CD4-positive, alpha-beta T cell (primary cell): ENCODE measurements around the gene TLK2. TPM values are rescaled to one million over a fixed set of nuclear protein-coding genes. Genes with fewer than 3 reads are reported as not detected.

Source experiments
- ATAC-seq: fragments of 200-7000 bp; cut with Tn5 transposase; one replicate; pipeline ENCODE4 v1.10.0; 2022; ENCODE audit warnings: mild to moderate bottlenecking; ENCODE audit not compliant: poor library complexity
- CTCF ChIA-PET: fragments of 350-600 bp; sonication (Branson Sonifier 250); formaldehyde crosslinking; loops from one replicate; lab custom pipeline; 2021; ENCODE audit warnings: antibody characterized with exemption, inconsistent platforms; lab: Charles Lee
- POLR2A ChIA-PET: fragments of 350-600 bp; sonication (Branson Sonifier 250); formaldehyde crosslinking; loops from one replicate; lab custom pipeline; 2021; ENCODE audit warnings: antibody characterized with exemption, inconsistent platforms; lab: Charles Lee
- DNase-seq, 14 experiments: peaks; one replicate each; pipeline ENCODE4 v3.0.0-alpha.2; 2013 to 2020; ENCODE audit warnings: mixed read lengths in 2 of 14
- H3K27ac ChIP-seq, 2 donors: one replicate each; pipeline versions ENCODE4 v1.5.1 to v1.7.0; 2013; ENCODE audit warnings: low read length in 2 of 2, low read depth in 1 of 2, mild to moderate bottlenecking in 1 of 2
- H3K27me3 ChIP-seq, 2 experiments: 1 replicate in 1 of 2; 2 replicates in 1 of 2; pipeline versions ENCODE4 v1.6.1 to v1.7.0; 2013; ENCODE audit warnings: low read length in 2 of 2, control low read depth in 1 of 2, mild to moderate bottlenecking in 1 of 2, moderate library complexity in 1 of 2; ENCODE audit not compliant: insufficient read depth in 2 of 2, control insufficient read depth in 1 of 2
- H3K36me3 ChIP-seq: one replicate; pipeline ENCODE4 v1.6.1; 2013; ENCODE audit warnings: low read length, control low read depth; ENCODE audit not compliant: insufficient read depth
- H3K4me1 ChIP-seq: one replicate; pipeline ENCODE4 v1.6.1; 2013; ENCODE audit warnings: low read length, control low read depth; ENCODE audit not compliant: insufficient read depth
- H3K4me3 ChIP-seq: one replicate; pipeline ENCODE4 v1.5.1; 2013; ENCODE audit warnings: mild to moderate bottlenecking, low read length, moderate library complexity
- H3K9me3 ChIP-seq, 2 experiments: 1 replicate in 1 of 2; 2 replicates in 1 of 2; pipeline versions ENCODE4 v1.6.1 to v1.7.0; 2013; ENCODE audit warnings: low read length in 2 of 2, mild to moderate bottlenecking in 2 of 2, control low read depth in 1 of 2, moderate library complexity in 1 of 2; ENCODE audit not compliant: control insufficient read depth in 1 of 2, insufficient read depth in 1 of 2
- H3K27ac Mint-ChIP-seq: one replicate; pipeline ENCODE4 v1.8.0; 2020; ENCODE audit warnings: mixed read lengths
- H3K27me3 Mint-ChIP-seq: one replicate; pipeline ENCODE4 v1.8.0; 2021; ENCODE audit warnings: mixed read lengths
- H3K36me3 Mint-ChIP-seq: one replicate; pipeline ENCODE4 v1.8.0; 2021; ENCODE audit warnings: low read depth, mixed read lengths
- H3K4me1 Mint-ChIP-seq: one replicate; pipeline ENCODE4 v1.8.0; 2021; ENCODE audit warnings: low read depth, mixed read lengths
- H3K4me3 Mint-ChIP-seq: one replicate; pipeline ENCODE4 v1.8.0; 2020; ENCODE audit warnings: mild to moderate bottlenecking, mixed read lengths
- H3K9me3 Mint-ChIP-seq: one replicate; pipeline ENCODE4 v1.8.0; 2020; ENCODE audit warnings: mixed read lengths
- CTCF ChIP-seq: fragments of 200-600 bp; IDR thresholded peaks from one replicate; pipeline ENCODE4 v1.8.0; 2022; ENCODE audit warnings: antibody characterized with exemption, mild to moderate bottlenecking
- intact Hi-C, 2 experiments: fragments of 100-400 bp; cut with DNase I in 1 of 2; cut with micrococcal nuclease in 1 of 2; formaldehyde crosslinking; loops; one replicate each; pipeline versions ENCODE4 v1.15.1 to v1.9.0; 2023 to 2025; cut with DNase I, micrococcal nuclease
- total RNA-seq, 174 experiments: library from RNA in 2 of 174; stranded (reverse) in 2 of 174; gene quantifications; one replicate each; pipeline ENCODE4 v1.2.3 and lab custom pipeline; 2021 to 2026

Gene TLK2
- total RNA-seq, 2 experiments from 2014 or later, result 85.3 to 86.5 TPM

DNA sequence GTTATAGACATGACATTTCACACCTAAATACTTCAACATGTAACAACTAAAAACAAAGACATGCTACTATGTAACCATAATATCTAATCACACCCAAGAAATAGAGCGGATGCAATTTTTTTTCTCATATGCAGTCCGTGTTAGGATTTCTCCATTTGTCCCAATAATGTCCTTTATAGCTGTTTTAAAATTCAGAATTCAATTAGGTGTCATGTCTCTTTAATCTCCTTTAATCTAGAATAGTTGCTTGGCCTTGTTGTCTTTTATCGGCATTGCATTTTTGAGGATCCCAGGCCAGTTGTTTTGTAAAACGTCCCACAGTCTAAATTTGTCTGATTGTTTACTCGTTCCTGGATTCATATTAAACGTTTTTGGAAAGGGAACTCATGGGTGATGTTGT is 163.3 kb downstream of the TLK2 start:
- Histone ChIP-seq H3K36me3 (no peaks in the 10 kb centered on the region), H3K27me3 (peaks cover 0 to 2% of the 10 kb centered on the region in 2 experiments), H3K9me3 (no peaks in the 10 kb centered on the region), H3K4me3 (no peak overlapping the region), H3K4me1 (no peaks in the 10 kb centered on the region), H3K27ac (no peak overlapping the region)
- no peak for TF ChIP-seq CTCF
- intact Hi-C loops, result no loop called here
- POLR2A ChIA-PET, result no interaction called here
- DNase-seq, result no peak
- no peaks in the 10 kb centered on the region for H3K27me3 Mint-ChIP-seq
- ATAC-seq, result no peak
- H3K36me3 Mint-ChIP-seq, result no peaks in the 10 kb centered on the region
- no peaks in the 10 kb centered on the region for H3K4me1 Mint-ChIP-seq
- CTCF ChIA-PET, result no interaction called here
- H3K27ac Mint-ChIP-seq, result no peak overlapping the region
- no peaks in the 10 kb centered on the region for H3K9me3 Mint-ChIP-seq
- no peak overlapping the region for H3K4me3 Mint-ChIP-seq

GRCh38 chr17:62643496-62643895 is 164.9 kb downstream of the TLK2 start:
- H3K9me3 ChIP-seq, result no peaks in the 10 kb centered on the region
- DNase-seq (no peak), ATAC-seq (no peak)
- intact Hi-C loops, result no loop called here
- Mint-ChIP-seq H3K27me3 (no peaks in the 10 kb centered on the region), H3K4me3 (no peak overlapping the region), H3K36me3 (no peaks in the 10 kb centered on the region), H3K4me1 (no peaks in the 10 kb centered on the region), H3K27ac (no peak overlapping the region), H3K9me3 (no peaks in the 10 kb centered on the region)
- no peaks in the 10 kb centered on the region for H3K36me3 ChIP-seq
- no peaks in the 10 kb centered on the region for H3K4me1 ChIP-seq
- ChIA-PET CTCF (no interaction called here), POLR2A (no interaction called here)
- peaks cover 0 to 2% of the 10 kb centered on the region in 2 experiments for H3K27me3 ChIP-seq
- H3K4me3 ChIP-seq, result no peak overlapping the region
- TF ChIP-seq CTCF, result no peak
- H3K27ac ChIP-seq, result no peak overlapping the region

- H3K4me1 ChIP-seq, result no peaks in the 10 kb centered on the region
- H3K27ac ChIP-seq, result no peak overlapping the region
- Mint-ChIP-seq H3K4me1 (no peaks in the 10 kb centered on the region), H3K36me3 (no peaks in the 10 kb centered on the region), H3K4me3 (no peak overlapping the region), H3K27ac (no peak overlapping the region), H3K27me3 (no peaks in the 10 kb centered on the region), H3K9me3 (no peaks in the 10 kb centered on the region)
- TF ChIP-seq CTCF, result no peak
- intact Hi-C loops, result no loop called here
- CTCF ChIA-PET, result no interaction called here
- H3K4me3 ChIP-seq, result no peak overlapping the region
- no peak for ATAC-seq
- no peaks in the 10 kb centered on the region for H3K36me3 ChIP-seq
- POLR2A ChIA-PET, result no interaction called here
- H3K9me3 ChIP-seq, result no peaks in the 10 kb centered on the region
- peaks cover 0 to 2% of the 10 kb centered on the region in 2 experiments for H3K27me3 ChIP-seq
- no peak for DNase-seq
Observed at GRCh38 chr17:62644487-62645173, 166.0 kb downstream of the TLK2 start.
